Vagina (tissue), 2 donors: Measurements from ENCODE around the gene ASB18. TPM values are rescaled to one million over a fixed set of nuclear protein-coding genes. Genes with fewer than 3 reads are reported as not detected.

Experiments
- DNase-seq, 2 donors: peaks; one replicate each; pipeline ENCODE4 v3.0.0-alpha.2; 2017; ENCODE audit errors: extremely low spot score in 2 of 2
- H3K27ac ChIP-seq: fragments of 200-600 bp; sonication (generic); one replicate; pipeline ENCODE4 v1.5.1; 2019
- H3K27me3 ChIP-seq: fragments of 200-600 bp; sonication (generic); one replicate; pipeline ENCODE4 v1.5.1; 2019
- H3K36me3 ChIP-seq, 2 donors: fragments of 200-600 bp; sonication (generic); one replicate each; pipeline ENCODE4 v1.5.1; 2017 to 2019
- H3K4me1 ChIP-seq: fragments of 200-600 bp; sonication (generic); one replicate; pipeline ENCODE4 v1.5.1; 2019
- H3K4me3 ChIP-seq, 2 donors: fragments of 200-600 bp; sonication (generic); 1 replicate in 1 of 2; 2 replicates in 1 of 2; pipeline ENCODE4 v1.5.1; 2016 to 2019
- H3K9me3 ChIP-seq: fragments of 200-600 bp; sonication (generic); one replicate; pipeline ENCODE4 v1.5.1; 2019
- CTCF ChIP-seq, 3 experiments: fragments of 450-650 bp in 2 of 3; fragments of 200-600 bp in 1 of 3; sonication (generic) in 1 of 3; IDR thresholded peaks; one replicate each; pipeline ENCODE4 v1.5.1; 2017 to 2019; ENCODE audit warnings: antibody characterized with exemption in 3 of 3, mild to moderate bottlenecking in 2 of 3, moderate library complexity in 2 of 3
- POLR2A ChIP-seq, 2 donors: fragments of 450-650 bp; IDR thresholded peaks; one replicate each; pipeline ENCODE4 v1.6.1; 2017; ENCODE audit warnings: antibody characterized with exemption in 2 of 2, mild to moderate bottlenecking in 2 of 2, moderate library complexity in 2 of 2
- POLR2AphosphoS5 ChIP-seq, 2 donors: sonication (generic); formaldehyde crosslinking; IDR thresholded peaks; one replicate each; pipeline ENCODE4 v1.9.0; 2017; ENCODE audit warnings: antibody characterized with exemption in 2 of 2, mild to moderate bottlenecking in 2 of 2, low read depth in 1 of 2; ENCODE audit not compliant: insufficient read depth in 1 of 2
- intact Hi-C: fragments of 100-400 bp; cut with DNase I; formaldehyde crosslinking; loops from one replicate; pipeline ENCODE4 v1.15.1; 2023
- small RNA-seq: library from RNA; depleted of rRNA; stranded (forward); fragments of <200 nt; gene quantifications from one replicate; pipeline ENCODE3, GENCODE V24; 2016
- total RNA-seq: library from RNA; depleted of rRNA; stranded (reverse); fragments of >200 nt; gene quantifications from one replicate; pipeline ENCODE4 v1.2.3, GENCODE V29; 2016

Gene ASB18
- total RNA-seq, 1 donor from 2014 or later: not detected

DNA sequence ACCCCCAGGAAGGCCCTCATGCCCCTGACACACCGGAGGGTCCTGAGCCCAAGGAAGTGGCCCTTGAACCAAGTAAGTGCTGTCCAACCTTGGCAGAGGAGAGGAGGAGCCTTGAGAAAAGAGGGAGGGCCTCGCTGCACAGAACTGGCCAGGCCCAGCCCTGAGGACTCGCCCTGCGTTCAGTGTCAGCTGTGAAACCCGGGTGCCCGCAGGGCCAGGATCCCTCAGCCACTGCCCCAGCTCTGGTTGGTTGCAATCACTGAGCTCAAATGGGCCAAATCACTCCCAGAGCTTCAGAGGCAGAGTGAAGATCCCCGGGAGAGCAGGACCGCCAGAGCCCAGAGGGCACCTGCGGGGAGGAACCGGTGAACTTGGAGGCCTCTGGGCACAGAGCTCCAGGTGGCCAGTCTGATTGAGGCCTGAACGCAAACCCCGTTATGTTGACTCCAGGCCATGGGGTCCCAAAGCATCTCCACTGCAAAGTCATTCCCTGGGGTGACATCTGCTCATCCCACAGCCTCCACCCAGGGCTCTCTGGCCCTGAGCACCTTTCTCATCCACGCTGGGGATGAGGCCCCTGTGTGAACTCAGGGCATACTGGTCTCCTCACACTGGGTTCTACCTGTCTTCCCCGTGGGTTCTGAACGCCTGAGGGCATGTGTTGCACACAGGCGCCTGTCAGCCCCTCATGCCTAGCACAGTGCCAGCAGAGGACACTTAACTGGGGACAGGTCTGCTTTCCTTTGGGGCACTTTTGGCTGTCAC lies 107.9 kb downstream of the ASB18 start:
- no peaks in the 10 kb centered on the region for H3K4me1 ChIP-seq
- H3K4me3 ChIP-seq: no peak overlapping the region
- no peak for TF ChIP-seq POLR2AphosphoS5 (IDR thresholded peaks at IDR 0.05; ENCODE audit: insufficient read depth in 1 of 2, low read depth in 1 of 2)
- TF ChIP-seq POLR2A (IDR thresholded peaks at IDR 0.05): no peak
- intact Hi-C loops: no loop called here
- no peak overlapping the region for H3K27ac ChIP-seq
- H3K9me3 ChIP-seq: peaks cover 5% of the 10 kb centered on the region
- no peaks in the 10 kb centered on the region for H3K36me3 ChIP-seq
- H3K27me3 ChIP-seq: no peaks in the 10 kb centered on the region
- no peak for DNase-seq

- Histone ChIP-seq H3K27me3 (no peaks in the 10 kb centered on the region), H3K36me3 (no peaks in the 10 kb centered on the region), H3K9me3 (peaks cover 5% of the 10 kb centered on the region), H3K4me1 (no peaks in the 10 kb centered on the region), H3K27ac (no peak overlapping the region), H3K4me3 (no peak overlapping the region)
- TF ChIP-seq POLR2AphosphoS5 (IDR thresholded peaks at IDR 0.05; ENCODE audit: insufficient read depth in 1 of 2, low read depth in 1 of 2) (no peak), POLR2A (IDR thresholded peaks at IDR 0.05) (no peak), CTCF (IDR thresholded peaks at IDR 0.05) (no peak)
- no peak for DNase-seq
- intact Hi-C loops: no loop called here
These were observed 108.8 kb downstream of the ASB18 start for GRCh38 chr2:236155406-236155805.

- H3K27me3 ChIP-seq: no peaks in the 10 kb centered on the region
- H3K9me3 ChIP-seq: no peaks in the 10 kb centered on the region
- H3K27ac ChIP-seq: no peak overlapping the region
- intact Hi-C loops: no loop called here
- H3K4me3 ChIP-seq: no peak overlapping the region
- DNase-seq: no peak
- H3K4me1 ChIP-seq: no peaks in the 10 kb centered on the region
- H3K36me3 ChIP-seq: no peaks in the 10 kb centered on the region
- TF ChIP-seq POLR2A (IDR thresholded peaks at IDR 0.05): no peak
- no peak for TF ChIP-seq POLR2AphosphoS5 (IDR thresholded peaks at IDR 0.05; ENCODE audit: insufficient read depth in 1 of 2, low read depth in 1 of 2)
- TF ChIP-seq CTCF (IDR thresholded peaks at IDR 0.05): no peak
These were observed 117.8 kb downstream of the ASB18 start for GRCh38 chr2:236146436-236146835.

DNA sequence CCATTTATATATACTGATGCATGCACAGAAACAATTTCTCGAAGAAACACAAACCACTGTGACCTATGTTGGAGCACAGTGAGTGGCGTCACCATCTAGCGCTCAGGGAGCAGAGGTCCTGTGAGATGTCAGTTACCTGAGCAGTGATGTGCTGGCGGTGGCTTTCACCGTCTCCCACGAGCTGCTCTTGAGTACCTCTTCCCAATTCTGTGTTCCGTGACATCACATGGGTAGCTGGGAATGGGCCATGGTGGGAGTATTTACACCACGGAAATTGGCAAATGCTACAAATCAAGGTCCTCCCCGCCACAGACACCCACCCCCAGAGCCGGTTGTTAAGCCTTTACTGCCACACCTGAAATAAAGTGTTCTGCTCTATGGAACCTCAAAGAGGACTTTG lies 120.4 kb downstream of the ASB18 start:
- Histone ChIP-seq H3K4me3 (no peak overlapping the region), H3K9me3 (no peaks in the 10 kb centered on the region), H3K27ac (no peak overlapping the region), H3K27me3 (no peaks in the 10 kb centered on the region), H3K36me3 (no peaks in the 10 kb centered on the region), H3K4me1 (no peaks in the 10 kb centered on the region)
- TF ChIP-seq POLR2AphosphoS5 (IDR thresholded peaks at IDR 0.05; ENCODE audit: insufficient read depth in 1 of 2, low read depth in 1 of 2): no peak
- TF ChIP-seq CTCF (IDR thresholded peaks at IDR 0.05): no peak
- no peak for TF ChIP-seq POLR2A (IDR thresholded peaks at IDR 0.05)
- peak in 1 of 2 donors; percentile 40 for DNase-seq
- intact Hi-C loops: no loop called here

Small RNA genes within 50 kb of the gene (small RNA-seq; reads per million reads assigned to genes)
- gene RF00019: not detected
- not detected for gene RNU1-31P

Other genes with a start within 250 kb of the ASB18 start
- not detected for gene GBX2, start 96.0 kb downstream of the ASB18 start, total RNA-seq